Right kidney (tissue), 1 donor: ENCODE measurements around the gene PRAF2.

Experiments
- DNase-seq: peaks from one replicate; pipeline ENCODE4 v3.0.0-alpha.2; 2016

PRAF2 gene

DNA sequence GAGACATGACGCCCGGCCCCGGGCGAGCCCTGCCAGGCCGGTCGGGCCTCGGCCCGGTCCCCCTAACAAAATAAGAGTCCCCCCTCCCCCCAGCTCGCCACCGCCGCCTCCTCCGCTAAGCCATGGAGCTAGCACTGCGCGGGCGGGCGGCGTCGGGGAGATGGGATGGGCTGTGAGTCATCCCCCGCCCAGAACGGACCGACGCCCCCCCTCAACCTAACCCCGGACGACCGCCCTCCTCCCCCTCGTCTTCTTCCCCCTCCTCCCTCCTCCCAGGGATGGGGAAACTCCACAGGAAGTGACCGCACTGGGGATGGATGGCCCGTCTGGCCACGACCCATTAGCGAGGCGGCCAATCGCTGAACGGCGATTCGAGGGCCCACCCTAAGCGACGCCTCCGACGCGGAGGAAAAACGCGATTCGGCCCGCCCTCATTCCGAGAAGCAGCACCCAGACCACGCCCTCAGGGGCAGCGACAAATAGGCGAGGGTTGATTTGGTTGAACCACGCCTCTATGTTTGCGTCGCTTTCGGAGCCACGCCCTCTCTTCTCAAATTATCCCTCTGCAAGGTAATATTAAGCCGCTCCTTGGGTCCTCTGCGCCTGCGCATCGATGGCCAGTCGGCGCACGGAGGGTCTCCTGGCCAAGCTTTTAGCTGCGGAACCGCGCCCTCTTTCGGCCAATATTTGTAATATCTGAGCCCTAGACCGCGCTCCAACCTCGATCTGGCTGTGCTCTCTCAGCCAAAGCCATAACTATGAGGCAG, 30.4 kb downstream of the PRAF2 start, which contains the start of gene TFE3:
Gene TFE3 (minus strand): TSS at position 138 of the 767 bp plus-strand sequence. CDS start 131 bp downstream, at position 7.
- DNase-seq, result peak; percentile 76

DNA sequence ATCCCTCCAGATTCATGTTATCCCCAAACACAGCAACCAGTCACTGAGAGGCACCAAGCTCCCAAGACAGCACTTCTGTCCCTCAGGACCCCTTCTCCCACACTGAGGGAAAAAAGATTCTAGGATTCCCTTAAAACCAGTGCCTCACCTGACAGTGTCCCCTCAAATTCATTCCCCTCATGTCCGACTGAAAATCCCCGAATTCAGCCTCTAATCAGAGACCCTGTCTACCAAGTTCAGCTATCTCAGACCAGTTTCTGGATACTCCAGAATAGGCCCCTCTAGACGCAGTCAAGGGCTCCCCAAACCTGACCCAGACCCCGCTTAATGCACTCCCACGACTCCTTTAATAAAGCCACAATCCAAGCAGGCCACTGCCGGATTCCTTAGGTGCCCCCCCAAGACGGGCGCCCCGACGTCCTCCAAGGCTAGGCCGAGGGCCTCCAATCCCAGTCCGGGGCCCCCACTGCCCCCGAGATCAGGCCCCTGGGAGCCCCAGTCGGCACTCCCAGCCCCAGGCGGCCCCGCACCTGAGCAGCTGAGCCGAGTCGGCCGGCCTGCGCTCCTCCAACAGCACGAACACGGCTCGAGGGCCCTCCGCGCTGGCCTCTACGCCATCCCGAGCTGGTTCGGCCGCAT, 31.1 kb downstream of the PRAF2 start:
- DNase-seq, result peak; percentile 22

DNA sequence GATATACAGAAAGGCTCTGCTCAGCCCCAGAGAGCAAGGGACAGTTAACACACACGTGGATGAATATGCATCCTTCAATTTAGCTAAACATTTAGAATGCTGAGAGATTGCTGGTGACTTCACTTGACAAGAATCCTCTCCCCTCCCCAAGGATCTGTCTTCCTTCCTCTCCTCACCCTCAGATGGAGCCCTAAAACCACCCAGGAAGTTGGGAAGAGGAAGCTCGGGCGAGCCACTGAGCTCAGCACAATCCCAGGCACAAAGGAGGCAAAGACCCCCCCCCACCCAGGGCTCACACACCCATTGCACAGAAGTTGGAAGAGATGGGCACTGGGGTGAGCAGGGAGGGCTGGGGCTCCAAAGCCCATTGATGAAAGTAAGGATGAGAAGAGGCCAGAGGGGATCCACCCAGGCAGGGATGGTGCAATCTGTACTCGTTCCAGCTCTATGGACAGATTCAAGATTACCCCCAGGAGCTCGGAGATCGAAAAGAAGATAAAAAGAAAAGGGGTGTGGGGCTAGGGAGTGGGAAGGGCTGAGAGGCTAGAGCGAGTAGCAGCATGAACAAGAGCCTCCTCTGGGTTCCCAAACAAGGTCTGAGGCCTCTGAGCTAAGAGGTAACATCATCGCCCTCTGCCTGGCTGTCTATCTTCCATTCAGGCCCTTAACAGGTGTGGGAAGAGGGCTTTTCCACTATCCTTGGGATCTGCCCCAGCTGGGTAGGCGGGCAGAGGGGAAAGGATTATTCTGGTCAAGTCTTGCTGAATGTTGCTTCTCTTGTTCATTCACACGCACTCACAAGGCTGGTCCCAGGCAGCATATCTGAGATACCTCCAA, 31.8 kb downstream of the PRAF2 start:
- no peak for DNase-seq

DNA sequence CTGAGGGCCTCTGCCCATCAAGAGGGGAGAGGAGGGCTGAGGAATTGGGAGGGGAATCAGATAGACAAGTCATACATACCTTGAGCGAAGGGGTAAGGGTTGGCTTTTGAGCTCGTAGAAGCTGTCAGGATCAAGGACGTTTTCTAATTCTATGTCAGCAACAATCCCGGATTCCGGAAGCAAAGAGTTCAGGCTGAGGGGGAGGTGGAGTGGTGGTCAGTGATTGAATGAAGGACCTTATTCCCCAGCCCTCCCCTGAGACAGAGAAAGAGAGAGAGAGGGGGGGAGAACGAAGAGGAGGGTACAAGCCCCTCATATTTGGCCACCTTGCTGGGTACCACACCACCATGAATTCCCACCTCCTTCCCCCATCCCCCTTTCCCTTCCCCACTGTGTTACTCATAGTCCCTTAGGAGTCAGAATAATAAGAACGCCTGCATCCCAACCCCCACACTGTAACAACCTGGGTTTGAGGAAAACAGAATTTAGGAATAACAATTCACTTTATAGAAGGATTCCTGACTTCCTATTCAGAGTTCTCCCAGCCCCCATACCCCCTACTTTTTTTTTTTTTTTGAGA, 33.3 kb downstream of the PRAF2 start:
- no peak for DNase-seq

GRCh38 chrX:49039598-49040375, 34.0 kb downstream of the PRAF2 start:
- DNase-seq, result no peak

DNA sequence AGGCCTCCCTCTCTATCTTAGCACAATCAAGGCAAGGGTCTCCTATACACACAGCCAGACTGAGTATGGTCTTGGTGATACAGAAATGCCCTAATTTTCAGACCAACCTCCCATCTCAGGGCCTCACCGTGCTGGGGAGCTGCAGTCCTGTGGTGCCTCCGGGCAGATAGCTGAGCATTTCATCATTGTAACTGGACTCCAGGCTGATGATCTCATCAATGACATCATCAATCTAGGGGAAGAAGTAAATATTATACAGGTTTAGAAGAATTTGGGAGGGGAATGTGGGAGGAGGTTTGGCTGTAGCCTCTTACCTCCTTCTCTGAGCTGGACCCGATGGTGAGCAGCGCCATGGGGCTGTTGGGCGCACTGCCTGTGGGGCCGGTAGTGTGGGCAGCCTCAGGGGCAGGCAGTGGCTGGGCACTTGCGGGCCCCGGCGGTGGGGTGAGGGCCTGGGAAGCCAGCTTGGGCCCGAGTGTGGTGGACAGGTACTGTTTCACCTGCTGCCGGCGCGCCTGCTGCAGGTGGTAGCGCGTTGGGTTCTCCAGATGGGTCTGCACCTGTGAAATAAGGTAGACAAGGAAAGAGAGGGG, 35.8 kb downstream of the PRAF2 start:
- DNase-seq, result no peak

DNA sequence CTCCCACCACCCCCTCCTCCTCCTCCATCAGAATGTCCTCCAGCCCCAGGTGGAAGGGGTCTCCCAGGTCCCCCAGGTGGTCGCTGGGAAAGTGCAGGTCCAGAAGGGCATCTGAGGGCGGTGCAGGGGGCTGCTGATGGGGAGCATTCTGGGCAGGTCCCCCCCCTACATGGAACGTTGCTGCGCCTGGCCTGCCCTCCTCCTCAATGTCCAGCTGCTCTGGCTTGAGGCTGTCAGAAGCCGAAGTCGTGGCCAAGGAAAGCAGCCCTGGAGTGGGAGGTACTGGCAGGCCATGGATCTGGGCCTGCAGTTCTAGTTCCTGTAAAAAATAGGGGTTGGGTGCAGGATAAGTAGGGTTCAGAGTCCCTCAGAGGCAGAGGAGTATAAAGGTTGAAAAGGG, 43.5 kb downstream of the PRAF2 start:
- no peak for DNase-seq

- DNase-seq, result no peak
Measured at GRCh38 chrX:49029876-49030275, 43.9 kb downstream of the PRAF2 start.
